NCI-H446 treated with DMSO at 0.1 percent for 48 hours (cell line): ENCODE results near the gene EP400.
"Not testable (repeated sequence)": the region's sequence is repeated elsewhere in the genome, so short reads cannot be mapped to it uniquely, and the experiment has no call there.

Source experiments
- DNase-seq: peaks from one replicate; lab custom pipeline; 2025; lab: John Stamatoyannopoulos, UW

Gene EP400

DNA sequence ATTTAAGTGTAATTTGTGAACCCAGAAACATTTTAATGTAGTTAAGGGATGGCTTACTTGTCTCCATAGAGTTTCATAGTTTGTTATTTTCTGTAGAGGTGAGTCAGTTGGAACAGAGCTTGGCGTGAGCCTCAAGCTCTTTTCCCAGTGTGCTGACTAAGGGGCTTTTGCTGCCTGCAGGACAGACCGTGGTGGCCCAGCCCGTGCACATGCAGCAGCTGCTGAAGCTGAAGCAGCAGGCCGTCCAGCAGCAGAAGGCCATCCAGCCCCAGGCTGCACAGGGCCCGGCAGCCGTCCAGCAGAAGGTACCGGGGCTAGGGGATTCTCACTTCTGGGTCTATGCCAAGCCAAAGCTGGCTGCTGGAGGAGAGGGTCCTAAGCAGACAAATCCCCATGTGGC lies 117.4 kb downstream of the EP400 start:
- DNase-seq, result no peak

GRCh38 chr12:132068250-132068649 lies 118.5 kb downstream of the EP400 start:
- DNase-seq, result no peak

DNA sequence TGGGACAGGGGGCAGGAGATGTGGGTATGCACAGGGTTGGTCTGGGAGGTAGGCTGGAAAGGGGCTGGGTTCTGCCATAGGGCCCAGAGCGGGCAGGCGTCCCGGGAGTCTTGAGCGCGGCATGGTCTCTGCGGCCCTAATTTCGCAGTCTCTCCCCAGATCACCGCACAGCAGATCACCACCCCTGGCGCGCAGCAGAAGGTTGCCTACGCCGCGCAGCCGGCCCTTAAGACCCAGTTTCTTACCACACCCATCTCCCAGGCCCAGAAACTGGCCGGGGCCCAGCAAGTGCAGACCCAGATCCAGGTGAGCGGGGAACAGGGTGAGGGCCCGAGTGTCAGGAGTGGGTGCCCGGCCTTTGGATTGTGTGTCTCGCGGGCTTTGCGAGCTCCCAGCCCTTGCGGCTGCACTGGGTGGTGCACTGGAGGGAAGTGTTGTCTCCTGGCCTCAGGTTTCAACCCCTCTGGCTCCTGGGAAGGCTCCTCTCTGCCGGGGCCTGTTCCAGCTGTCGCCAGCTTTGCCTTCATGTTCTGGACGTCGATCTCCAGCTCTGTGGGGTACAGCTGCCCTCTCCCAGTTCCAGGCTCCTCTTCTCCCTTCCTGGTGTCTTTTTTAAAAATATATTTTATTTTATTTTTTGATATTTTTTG lies 119.7 kb downstream of the EP400 start:
- DNase-seq, result no peak

- DNase-seq, result no peak
These were observed 120.6 kb downstream of the EP400 start for GRCh38 chr12:132070298-132070697.

DNA sequence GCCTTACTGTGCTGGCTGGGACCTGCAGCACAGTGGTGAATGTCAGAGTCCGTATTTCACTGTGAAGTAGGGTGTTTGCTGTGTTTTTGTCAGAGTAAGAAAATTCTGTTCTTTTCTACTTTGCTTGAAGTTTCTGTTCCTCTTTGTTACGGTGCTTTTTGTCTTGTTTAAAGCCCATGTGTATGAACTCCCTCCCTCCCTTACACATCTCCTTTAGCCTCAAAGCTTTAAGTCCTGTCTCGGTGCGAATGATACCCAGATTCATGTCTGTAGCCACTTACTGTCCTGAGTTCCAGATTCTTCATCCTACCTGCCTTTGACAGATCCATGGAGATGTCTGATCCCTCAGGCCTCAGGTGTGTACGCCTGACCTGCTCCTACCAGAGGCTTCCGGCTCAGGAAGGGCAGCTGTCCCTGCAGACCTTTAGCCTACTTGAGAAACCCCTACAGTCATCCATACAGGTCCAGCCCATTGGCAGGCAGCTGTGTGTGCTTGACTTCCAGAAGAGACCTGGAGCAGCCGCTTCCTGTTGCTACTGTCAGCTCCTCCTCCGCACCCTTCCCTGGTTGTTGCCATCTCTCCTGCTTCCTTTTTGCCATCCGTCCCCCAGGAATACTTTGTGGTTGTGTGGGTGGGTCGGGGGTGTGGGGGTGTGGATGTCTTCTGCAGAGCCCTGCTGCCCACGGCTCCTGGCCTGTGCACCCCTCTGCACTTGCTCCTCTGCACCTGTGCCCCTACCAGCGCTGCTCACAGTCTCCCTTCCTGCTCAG lies 121.5 kb downstream of the EP400 start:
- DNase-seq, result no peak

DNA sequence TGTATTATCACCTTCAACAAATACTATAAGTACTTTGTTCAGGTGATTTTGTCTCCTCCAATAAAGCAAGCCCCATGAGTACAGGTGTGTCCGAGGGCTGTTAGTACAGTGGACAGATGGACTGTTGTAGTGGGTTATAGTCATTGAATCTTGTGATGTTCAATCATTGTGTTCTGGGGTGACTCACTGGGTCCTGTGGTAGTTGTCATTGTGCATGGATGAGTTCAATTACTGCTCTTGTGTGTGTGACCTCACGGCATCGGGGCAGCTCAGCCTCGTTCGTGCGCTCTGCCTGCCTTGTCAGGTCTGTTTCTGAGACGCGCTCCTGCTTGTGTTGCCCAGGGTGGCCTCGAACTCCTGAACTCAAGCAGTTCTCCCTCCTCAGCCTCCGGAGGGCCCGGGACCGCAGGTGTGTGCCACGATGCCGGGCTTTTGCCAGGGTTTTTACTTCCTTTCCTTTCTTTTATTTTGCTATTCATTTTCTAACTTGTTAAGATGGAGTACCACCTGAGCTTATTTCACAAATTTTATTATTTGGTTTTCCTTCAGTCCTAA lies 122.2 kb downstream of the EP400 start:
- DNase-seq, result no peak

DNA sequence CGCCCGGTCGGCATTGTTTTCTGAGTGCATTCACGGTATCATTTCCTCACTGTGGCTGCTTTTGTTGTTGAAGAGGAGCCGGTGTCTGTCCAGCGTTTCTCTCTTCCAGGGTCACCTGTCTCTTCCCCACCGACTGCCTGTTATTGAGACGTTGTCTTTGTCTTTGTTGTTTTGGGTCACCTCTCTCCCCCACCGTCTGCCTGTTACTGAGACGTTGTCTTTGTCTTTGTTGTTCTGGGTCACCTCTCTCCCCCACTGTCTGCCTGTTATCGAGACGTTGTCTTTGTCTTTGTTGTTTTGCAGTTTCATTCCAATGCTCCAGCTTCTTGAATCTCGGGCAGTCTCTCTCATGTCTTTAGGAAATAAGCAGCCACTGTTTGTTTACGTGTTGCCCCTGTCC lies 124.5 kb downstream of the EP400 start:
- DNase-seq, result no peak

DNA sequence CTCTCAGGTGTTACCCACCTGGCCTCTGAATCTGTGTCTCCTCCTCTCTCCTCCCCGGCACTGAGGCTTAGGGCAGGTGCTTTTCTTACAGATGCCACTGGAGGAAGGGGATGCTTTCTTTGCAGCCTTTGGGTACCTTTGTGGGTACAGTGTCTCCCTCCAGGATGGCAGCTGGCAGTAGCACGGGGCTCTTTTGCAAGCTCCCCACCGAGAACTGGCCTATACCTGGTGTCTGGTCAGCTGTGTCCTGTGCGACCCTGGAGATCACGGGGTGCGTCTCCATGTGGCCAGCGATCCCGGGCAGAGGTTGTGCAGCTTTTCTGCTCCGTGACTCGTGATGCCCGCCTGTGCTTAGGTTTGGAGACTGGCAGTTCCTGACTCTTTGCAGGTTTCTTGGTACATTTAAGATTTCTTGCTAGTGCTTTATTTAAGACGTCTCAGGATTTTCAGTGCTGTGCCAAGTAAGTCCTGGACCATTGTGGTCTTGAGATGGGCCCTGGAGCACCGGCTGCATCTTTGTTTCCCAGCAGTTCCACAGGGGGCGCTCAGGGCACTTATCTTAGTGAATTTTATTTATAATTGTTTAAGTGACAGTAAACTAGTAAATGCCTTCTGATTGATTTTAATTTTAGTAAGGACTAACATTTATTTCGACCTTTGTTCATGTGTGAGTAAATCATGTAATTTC lies 125.4 kb downstream of the EP400 start:
- DNase-seq, result no peak

DNA sequence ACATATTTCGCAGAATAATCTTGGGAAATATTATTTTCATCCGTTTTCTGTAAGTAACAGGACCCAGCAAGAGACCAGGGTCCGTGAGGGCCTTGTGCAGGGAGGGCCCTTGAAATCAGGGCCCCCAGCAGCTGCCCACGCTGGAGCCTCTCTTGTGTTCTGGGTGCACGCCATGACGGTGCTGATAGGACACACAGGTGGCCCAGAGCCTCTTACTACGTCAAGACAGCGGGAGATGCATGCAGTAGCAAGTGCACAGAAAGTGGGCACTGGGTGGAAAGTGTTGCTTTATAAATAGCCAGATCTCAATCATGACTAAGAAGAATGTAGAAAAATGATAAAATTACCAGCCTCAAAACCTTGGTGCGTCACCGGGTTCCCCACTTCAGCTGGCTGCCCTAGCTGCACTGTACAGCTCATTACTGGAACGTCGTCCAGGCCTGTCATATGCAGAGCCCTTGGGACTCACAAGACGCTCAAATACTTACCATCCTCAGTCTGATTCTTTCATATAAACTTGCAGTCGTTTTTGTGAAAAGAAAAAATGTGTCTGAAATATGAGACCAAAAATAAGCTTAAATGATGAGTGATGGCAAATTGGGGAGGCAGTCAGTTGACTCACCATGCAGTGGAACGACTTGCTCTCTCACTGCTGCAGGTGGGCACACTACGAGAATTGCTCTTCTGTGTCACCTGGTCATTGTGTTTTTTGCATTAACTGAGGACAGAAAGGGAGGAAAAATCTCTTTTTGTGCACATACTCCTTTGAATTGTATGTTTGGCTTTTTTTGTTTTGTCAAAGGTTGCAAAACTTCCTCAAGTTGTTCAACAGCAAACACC lies 126.2 kb downstream of the EP400 start:
- DNase-seq, result no peak

DNA sequence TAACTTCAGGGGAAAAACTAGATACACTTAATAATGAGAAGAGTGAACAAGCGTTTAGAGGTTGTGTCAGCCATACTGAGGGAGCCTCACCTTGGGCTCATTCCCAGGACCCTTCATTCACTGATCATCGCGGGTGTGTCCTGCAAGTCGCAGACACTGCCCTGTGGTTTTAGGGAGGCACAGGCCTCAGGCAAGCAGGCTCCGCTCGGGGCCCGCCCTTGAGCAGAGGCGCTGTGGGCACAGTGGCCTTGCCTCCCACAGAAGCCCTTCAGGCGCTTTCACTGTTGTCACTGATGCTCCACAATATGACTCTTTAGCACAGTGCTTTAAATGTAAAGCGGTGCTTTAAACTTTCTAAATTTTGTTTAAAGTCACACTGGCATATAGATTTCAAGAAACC lies 127.0 kb downstream of the EP400 start:
- DNase-seq, result no peak

- DNase-seq, result no peak
These were observed 127.8 kb downstream of the EP400 start for GRCh38 chr12:132077322-132078100.

- DNase-seq, result no peak
These were observed 128.4 kb downstream of the EP400 start for GRCh38 chr12:132078190-132078589.

DNA sequence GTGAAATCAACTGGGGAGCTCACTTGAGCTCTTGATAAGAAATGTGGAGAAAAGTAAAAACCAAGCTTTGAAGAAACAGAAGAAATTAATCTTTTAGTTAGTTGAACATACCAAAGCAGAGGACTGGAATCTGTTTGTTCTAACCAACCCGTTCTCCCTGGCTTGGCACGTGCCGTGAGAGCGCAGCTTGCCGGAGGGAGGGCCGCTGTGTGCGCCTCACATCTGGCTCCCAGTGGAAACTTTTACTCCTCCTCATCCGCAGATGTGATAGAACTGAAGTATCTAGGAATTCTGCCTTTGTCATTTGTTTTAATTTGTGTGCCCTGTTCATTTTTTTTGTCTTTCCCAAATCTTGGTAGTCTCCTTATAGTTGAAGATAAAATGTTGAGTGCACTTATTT lies 129.5 kb downstream of the EP400 start:
- DNase-seq, result no peak

GRCh38 chr12:132079695-132080094 lies 130.0 kb downstream of the EP400 start:
- DNase-seq, result no peak

- not testable (repeated sequence) for DNase-seq
These were observed 130.8 kb downstream of the EP400 start for GRCh38 chr12:132080515-132080914.

- DNase-seq, result no peak
These were observed 131.7 kb downstream of the EP400 start for GRCh38 chr12:132081423-132081822.

- DNase-seq, result no peak
These were observed 133.8 kb downstream of the EP400 start for GRCh38 chr12:132083614-132083940.

DNA sequence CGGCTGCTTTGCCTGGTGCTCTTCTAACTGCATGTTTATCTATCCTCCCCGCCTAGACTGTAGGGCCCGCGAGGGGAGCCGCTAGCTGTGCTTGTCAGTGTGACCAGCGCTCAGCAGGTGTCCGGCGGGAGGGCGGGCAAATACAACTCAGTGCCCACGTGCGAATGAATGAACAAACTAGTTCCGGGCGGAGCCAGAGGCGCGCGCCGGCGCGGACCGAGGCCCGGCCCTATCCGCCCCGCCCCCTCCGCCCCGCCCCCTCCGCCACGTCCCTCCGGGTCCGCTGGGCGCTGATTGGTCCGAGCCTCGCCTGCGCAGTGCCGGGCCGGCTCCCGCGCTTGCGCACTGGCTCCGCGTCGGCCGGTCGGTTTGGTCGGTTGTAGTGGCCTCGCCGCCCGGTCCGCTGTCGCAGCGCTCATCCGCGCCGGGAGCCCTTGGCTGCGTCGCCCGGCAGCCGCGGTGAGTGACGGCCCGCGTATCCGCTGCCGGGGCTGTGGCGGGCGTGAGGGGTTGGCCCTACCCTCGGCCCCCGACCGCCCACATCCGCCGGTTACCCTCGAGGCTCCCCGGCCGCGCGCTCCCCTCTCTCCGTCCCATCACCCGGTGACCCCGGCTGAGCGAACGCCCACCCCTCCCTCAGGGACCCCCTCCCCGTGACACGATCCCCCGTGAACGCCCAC lies 134.3 kb downstream of the EP400 start:
- peak; percentile 85 for DNase-seq

DNA sequence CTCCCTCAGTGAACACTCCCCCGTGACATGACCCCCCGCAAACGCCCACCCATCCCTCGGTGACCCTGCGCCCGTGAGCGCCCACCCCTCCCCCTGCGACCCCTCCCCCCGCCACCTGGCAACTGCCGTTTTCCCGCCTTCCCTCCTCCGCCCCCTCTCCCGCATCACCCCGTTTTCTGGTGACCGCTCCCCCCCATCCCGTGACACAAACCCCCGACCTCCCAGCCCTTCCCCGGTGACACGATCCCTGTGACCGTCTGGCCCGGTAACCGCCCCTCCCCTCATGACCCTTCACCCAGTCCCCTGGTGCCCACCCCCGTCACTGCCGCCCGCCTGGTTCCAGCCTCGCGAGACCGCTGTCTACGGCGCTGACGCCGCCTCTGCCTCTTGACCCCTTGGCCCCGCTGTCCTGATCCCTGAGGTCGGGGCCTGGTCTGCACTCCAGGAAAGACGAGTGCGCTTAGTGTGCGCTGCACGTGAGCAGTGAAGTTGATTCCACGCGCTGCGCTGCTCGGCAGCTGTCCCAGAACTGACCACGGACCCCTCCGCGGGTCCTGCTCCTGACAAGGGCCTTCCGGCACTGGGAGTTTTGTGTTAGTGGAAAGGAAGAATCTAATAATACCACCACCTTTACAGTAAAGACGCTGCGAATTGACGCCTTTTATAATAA lies 135.0 kb downstream of the EP400 start:
- DNase-seq, result no peak

GRCh38 chr12:132085291-132085635 lies 135.5 kb downstream of the EP400 start:
- no peak for DNase-seq
